T-helper 2 cell treated with Interferon-gamma antibody and Interleukin-4, amounts not matched to agents 5 μg/mL and 100 μg/mL, for 36 hours (primary cell): Measurements from ENCODE around the gene KRT7.
A peak's percentile ranks its signal among the peaks of the same experiment; 100 is the strongest.

Experiments
- DNase-seq: peaks from one replicate; pipeline ENCODE4 v3.0.0; 2021; ENCODE audit warnings: low spot score
- H3K27ac Mint-ChIP-seq: one replicate; pipeline ENCODE4 v1.8.0; 2021; ENCODE audit warnings: mild to moderate bottlenecking, mixed read lengths
- H3K27me3 Mint-ChIP-seq: one replicate; pipeline ENCODE4 v1.8.0; 2021; ENCODE audit warnings: low read depth, mixed read lengths
- H3K36me3 Mint-ChIP-seq: one replicate; pipeline ENCODE4 v1.8.0; 2021; ENCODE audit warnings: low read depth, mixed read lengths
- H3K4me1 Mint-ChIP-seq: one replicate; pipeline ENCODE4 v1.8.0; 2021; ENCODE audit warnings: low read depth, mixed read lengths
- H3K4me3 Mint-ChIP-seq: one replicate; pipeline ENCODE4 v1.8.0; 2022; ENCODE audit warnings: mild to moderate bottlenecking, moderate library complexity, mixed read lengths
- H3K9me3 Mint-ChIP-seq: one replicate; pipeline ENCODE4 v1.8.0; 2021; ENCODE audit warnings: mixed read lengths

The KRT7 gene

GRCh38 chr12:52212701-52213563 is 20.1 kb upstream of the KRT7 start:
- Mint-ChIP-seq H3K27ac (no peak overlapping the region), H3K4me3 (no peak overlapping the region), H3K36me3 (no peaks in the 10 kb centered on the region), H3K9me3 (no peaks in the 10 kb centered on the region), H3K4me1 (no peaks in the 10 kb centered on the region), H3K27me3 (peaks cover 11% of the 10 kb centered on the region)
- DNase-seq, result no peak

DNA sequence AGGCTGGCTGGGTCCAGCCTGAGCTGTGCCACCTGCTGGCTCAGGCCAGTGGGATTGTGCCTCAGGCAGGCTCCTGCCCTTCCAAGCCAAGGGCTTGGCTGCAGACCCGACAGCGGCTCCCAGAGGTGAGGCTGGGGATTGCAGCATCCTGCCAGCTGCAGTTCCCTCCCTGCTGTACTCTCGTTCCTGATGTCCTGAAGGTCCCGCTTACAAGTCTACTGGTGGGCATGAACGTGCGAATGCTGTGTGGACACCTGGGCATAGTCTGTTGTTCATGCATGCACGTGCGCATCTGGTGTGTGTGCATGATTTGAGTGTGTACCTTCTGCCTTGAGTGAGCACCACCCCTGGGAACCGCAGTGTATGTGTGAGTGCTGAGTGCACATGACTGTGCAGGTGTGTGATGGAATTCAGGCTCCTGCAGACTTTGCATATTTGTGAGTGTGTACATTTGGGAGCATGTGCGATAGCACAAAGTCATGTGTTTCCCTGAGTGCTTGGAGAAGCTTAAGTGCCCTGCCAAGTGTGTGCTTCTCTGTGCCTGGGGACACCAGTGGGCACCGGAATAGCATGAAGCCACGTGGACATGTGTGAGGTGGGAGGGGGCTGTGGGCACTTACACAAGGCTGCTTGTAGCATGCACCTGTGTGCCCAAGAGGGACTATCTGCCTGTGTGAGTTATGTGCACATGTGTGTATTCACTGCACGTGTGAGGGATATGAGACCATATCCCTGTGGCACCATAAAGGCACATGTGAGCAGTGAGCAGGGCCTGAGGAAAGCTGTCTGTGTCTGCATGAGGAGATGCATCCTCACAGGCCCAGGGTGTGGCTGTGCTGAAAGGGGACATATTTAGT is 19.3 kb upstream of the KRT7 start:
- Mint-ChIP-seq H3K9me3 (no peaks in the 10 kb centered on the region), H3K36me3 (no peaks in the 10 kb centered on the region), H3K4me3 (no peak overlapping the region), H3K27ac (no peak overlapping the region), H3K4me1 (no peaks in the 10 kb centered on the region), H3K27me3 (peaks cover 8% of the 10 kb centered on the region)
- peak; percentile 43 for DNase-seq

- H3K4me3 Mint-ChIP-seq, result no peak overlapping the region
- H3K27ac Mint-ChIP-seq, result no peak overlapping the region
- H3K36me3 Mint-ChIP-seq, result no peaks in the 10 kb centered on the region
- H3K9me3 Mint-ChIP-seq, result no peaks in the 10 kb centered on the region
- H3K4me1 Mint-ChIP-seq, result no peaks in the 10 kb centered on the region
- peaks cover 11% of the 10 kb centered on the region for H3K27me3 Mint-ChIP-seq
- no peak for DNase-seq
These were observed 18.6 kb upstream of the KRT7 start for GRCh38 chr12:52214421-52214802.

DNA sequence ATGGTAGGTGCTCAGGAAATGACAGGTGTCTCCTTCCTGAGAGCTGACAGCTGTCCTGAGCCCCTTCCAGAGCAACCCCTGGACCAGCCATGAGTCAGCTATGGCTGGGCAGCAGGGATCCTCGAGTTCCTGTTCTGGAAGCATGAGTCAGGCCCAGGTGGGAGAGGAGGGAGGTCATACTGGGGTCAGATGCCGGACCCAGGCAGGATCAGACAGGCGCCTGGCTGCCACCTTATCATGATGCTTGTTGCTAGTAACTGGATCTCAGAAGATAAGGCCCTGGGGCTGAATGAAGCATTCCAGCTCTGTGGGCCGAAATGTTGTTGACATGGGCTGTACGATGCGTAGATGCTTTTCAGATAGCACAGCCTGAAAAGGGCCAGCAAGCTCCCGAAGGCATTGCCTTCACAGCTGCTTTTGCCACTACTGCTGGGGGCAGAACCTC is 17.4 kb upstream of the KRT7 start:
- no peak for DNase-seq

GRCh38 chr12:52216100-52216499 is 16.9 kb upstream of the KRT7 start:
- no peak for DNase-seq
- Mint-ChIP-seq H3K4me3 (no peak overlapping the region), H3K9me3 (no peaks in the 10 kb centered on the region), H3K4me1 (no peaks in the 10 kb centered on the region), H3K27ac (no peak overlapping the region), H3K27me3 (peaks cover 16% of the 10 kb centered on the region), H3K36me3 (no peaks in the 10 kb centered on the region)

More for the DNA sequence above, 17.4 kb upstream of the KRT7 start:
- no peak overlapping the region for H3K4me3 Mint-ChIP-seq
- no peak overlapping the region for H3K27ac Mint-ChIP-seq
- H3K27me3 Mint-ChIP-seq, result peaks cover 14% of the 10 kb centered on the region
- H3K36me3 Mint-ChIP-seq, result no peaks in the 10 kb centered on the region
- H3K4me1 Mint-ChIP-seq, result no peaks in the 10 kb centered on the region
- H3K9me3 Mint-ChIP-seq, result no peaks in the 10 kb centered on the region

GRCh38 chr12:52216807-52217206 is 16.2 kb upstream of the KRT7 start:
- H3K9me3 Mint-ChIP-seq, result no peaks in the 10 kb centered on the region
- no peak overlapping the region for H3K27ac Mint-ChIP-seq
- H3K4me3 Mint-ChIP-seq, result no peak overlapping the region
- H3K36me3 Mint-ChIP-seq, result no peaks in the 10 kb centered on the region
- DNase-seq, result no peak
- H3K27me3 Mint-ChIP-seq, result peaks cover 13% of the 10 kb centered on the region
- H3K4me1 Mint-ChIP-seq, result no peaks in the 10 kb centered on the region

DNA sequence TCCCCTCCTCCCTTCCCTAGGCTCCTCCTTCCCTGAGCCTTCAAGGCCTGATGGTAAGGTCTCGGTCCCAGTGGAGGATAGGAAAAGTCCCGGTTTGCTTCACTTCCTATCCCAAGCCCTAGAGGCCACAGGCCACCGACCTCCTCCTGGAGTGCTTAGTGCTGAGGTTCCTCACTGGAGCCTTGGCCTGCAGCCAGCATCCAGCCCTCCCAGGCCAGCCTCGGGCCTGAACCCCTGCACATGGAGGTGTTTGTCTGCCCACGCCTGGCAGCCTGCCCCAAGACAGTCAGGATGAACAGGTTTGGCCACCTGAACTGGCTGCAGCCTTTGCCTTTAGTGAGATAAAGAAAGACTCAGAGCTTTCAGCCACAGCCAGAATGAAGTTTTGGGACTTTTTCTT is 15.8 kb upstream of the KRT7 start:
- Mint-ChIP-seq H3K27me3 (peaks cover 13% of the 10 kb centered on the region), H3K4me1 (no peaks in the 10 kb centered on the region), H3K4me3 (no peak overlapping the region), H3K27ac (no peak overlapping the region), H3K9me3 (no peaks in the 10 kb centered on the region), H3K36me3 (no peaks in the 10 kb centered on the region)
- no peak for DNase-seq

- no peaks in the 10 kb centered on the region for H3K9me3 Mint-ChIP-seq
- DNase-seq, result no peak
- H3K36me3 Mint-ChIP-seq, result no peaks in the 10 kb centered on the region
- no peak overlapping the region for H3K4me3 Mint-ChIP-seq
- peaks cover 13% of the 10 kb centered on the region for H3K27me3 Mint-ChIP-seq
- H3K27ac Mint-ChIP-seq, result no peak overlapping the region
- H3K4me1 Mint-ChIP-seq, result no peaks in the 10 kb centered on the region
These were observed 15.0 kb upstream of the KRT7 start for GRCh38 chr12:52218001-52218400.

DNA sequence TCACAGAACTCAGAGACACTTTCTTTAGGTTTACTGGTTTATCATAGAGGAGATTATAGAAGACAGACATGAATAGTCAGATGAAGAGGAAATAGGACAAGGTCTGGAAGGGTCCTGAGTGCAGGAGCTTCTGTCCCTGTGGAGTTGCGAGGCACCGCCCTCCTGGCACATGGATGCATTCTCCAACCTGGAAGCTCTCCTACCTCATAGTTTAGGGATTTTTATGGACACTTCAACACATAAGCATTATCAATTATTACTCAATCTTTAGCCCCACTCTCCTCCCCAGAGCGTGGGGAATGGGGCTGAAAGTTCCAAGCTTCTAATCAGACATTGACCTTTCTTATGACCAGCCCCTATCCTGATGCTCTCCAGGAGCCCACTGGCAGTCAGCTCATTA is 12.6 kb upstream of the KRT7 start:
- Mint-ChIP-seq H3K4me3 (no peak overlapping the region), H3K9me3 (no peaks in the 10 kb centered on the region), H3K36me3 (no peaks in the 10 kb centered on the region), H3K4me1 (no peaks in the 10 kb centered on the region), H3K27me3 (peaks cover 29% of the 10 kb centered on the region), H3K27ac (no peak overlapping the region)
- no peak for DNase-seq

GRCh38 chr12:52221070-52221781 is 11.8 kb upstream of the KRT7 start:
- no peak for DNase-seq
- H3K9me3 Mint-ChIP-seq, result no peaks in the 10 kb centered on the region
- H3K4me1 Mint-ChIP-seq, result no peaks in the 10 kb centered on the region
- no peak overlapping the region for H3K4me3 Mint-ChIP-seq
- H3K36me3 Mint-ChIP-seq, result no peaks in the 10 kb centered on the region
- no peak overlapping the region for H3K27ac Mint-ChIP-seq
- H3K27me3 Mint-ChIP-seq, result peaks cover 33% of the 10 kb centered on the region

DNA sequence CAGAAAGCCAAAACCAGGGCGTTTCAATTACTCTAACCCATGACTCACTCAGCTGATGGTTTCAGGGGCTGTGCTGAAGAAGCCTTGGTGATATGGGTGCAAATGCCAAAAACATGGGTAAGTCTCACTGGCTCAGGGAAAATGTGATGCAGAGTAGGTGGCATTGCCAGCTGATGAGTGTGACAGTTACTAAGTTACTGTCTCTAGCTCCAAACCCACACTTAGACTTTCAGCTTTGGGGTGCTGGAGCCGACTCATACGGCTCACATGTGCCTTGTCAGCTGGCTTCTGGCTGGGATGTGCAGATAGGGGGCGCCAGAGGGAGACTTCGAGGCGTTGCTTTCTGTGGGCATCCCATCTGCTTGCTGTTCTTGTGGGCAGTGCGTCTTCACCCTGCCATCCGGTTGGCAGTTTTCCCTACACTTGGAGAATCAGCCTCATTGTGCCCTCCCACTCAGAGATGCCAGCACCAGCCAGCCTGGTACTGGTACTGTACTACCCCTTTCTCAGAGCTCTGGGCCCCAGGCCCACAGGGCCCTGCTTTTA is 11.1 kb upstream of the KRT7 start:
- H3K4me3 Mint-ChIP-seq, result no peak overlapping the region
- H3K36me3 Mint-ChIP-seq, result no peaks in the 10 kb centered on the region
- H3K27me3 Mint-ChIP-seq, result peaks cover 40% of the 10 kb centered on the region
- H3K27ac Mint-ChIP-seq, result no peak overlapping the region
- DNase-seq, result peak; percentile 72
- no peaks in the 10 kb centered on the region for H3K4me1 Mint-ChIP-seq
- no peaks in the 10 kb centered on the region for H3K9me3 Mint-ChIP-seq

DNA sequence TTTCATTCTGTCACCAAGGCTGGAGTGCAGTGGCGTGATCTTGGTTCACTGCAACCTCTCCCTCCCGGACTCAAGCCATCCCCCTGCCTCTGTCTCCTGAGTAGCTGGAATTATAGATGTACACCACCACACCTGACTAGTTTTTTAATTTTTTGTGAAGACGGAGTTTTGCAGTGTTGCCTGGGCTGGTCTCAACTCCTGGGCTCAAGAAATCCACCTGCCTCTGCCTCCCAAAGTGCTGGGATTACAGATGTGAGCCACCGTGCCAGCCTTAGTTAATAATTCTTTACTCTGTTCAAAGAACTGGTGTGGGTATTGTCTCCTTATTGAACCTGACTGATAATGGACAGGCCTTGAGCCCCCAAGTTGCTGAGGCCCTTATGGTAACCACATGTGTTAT is 10.4 kb upstream of the KRT7 start:
- no peak overlapping the region for H3K27ac Mint-ChIP-seq
- no peaks in the 10 kb centered on the region for H3K36me3 Mint-ChIP-seq
- H3K9me3 Mint-ChIP-seq, result no peaks in the 10 kb centered on the region
- H3K27me3 Mint-ChIP-seq, result peaks cover 44% of the 10 kb centered on the region
- H3K4me1 Mint-ChIP-seq, result no peaks in the 10 kb centered on the region
- DNase-seq, result no peak
- no peak overlapping the region for H3K4me3 Mint-ChIP-seq

GRCh38 chr12:52223406-52224039 is 9.5 kb upstream of the KRT7 start:
- Mint-ChIP-seq H3K9me3 (no peaks in the 10 kb centered on the region), H3K4me1 (no peaks in the 10 kb centered on the region), H3K4me3 (no peak overlapping the region), H3K36me3 (no peaks in the 10 kb centered on the region), H3K27me3 (peaks cover 45% of the 10 kb centered on the region), H3K27ac (no peak overlapping the region)
- no peak for DNase-seq
